A673 (cell line): Measurements from ENCODE around the gene SPEM1. TPM values are rescaled to one million over a fixed set of nuclear protein-coding genes. Genes with fewer than 3 reads are reported as not detected.

Source experiments
- BruUV-seq: library from RNA; stranded (reverse); fragments of 400-500 nt; replicated peaks from 2 replicates; lab custom pipeline; 2021; lab: Mats Ljungman, UMichigan
- CTCF ChIA-PET: fragments of 300-600 bp; sonication (Branson Sonifier 250); formaldehyde crosslinking; loops from one replicate; lab custom pipeline; 2022; ENCODE audit warnings: antibody characterized with exemption; lab: Charles Lee
- POLR2A ChIA-PET: fragments of 300-600 bp; sonication (Branson Sonifier 250); formaldehyde crosslinking; loops from one replicate; lab custom pipeline; 2022; ENCODE audit warnings: antibody characterized with exemption; ENCODE audit not compliant: low non-redundant PET; lab: Charles Lee
- DNase-seq: peaks from one replicate; pipeline ENCODE4 v3.0.0-alpha.2; 2015; ENCODE audit warnings: low spot score
- H3K27ac ChIP-seq: fragments of 200-600 bp; sonication (generic); 2 replicates; pipeline ENCODE4 v1.5.1; 2016; ENCODE audit warnings: mixed run types, low read depth, mild to moderate bottlenecking, mixed read lengths, antibody characterized with exemption, low read length; ENCODE audit not compliant: poor library complexity, severe bottlenecking
- H3K27me3 ChIP-seq: fragments of 200-600 bp; sonication (generic); replicated peaks from 2 replicates; pipeline ENCODE4 v1.6.1; 2017; ENCODE audit warnings: mixed run types, low read depth, mild to moderate bottlenecking, mixed read lengths, antibody characterized with exemption, low read length; ENCODE audit not compliant: insufficient read depth, poor library complexity
- H3K36me3 ChIP-seq: fragments of 200-600 bp; sonication (generic); 2 replicates; pipeline ENCODE4 v1.6.1; 2016; ENCODE audit warnings: mixed run types, mild to moderate bottlenecking, mixed read lengths, antibody characterized with exemption, low read length; ENCODE audit not compliant: insufficient read depth, poor library complexity, severe bottlenecking
- H3K4me1 ChIP-seq: fragments of 200-600 bp; sonication (generic); 2 replicates; pipeline ENCODE4 v1.6.1; 2017; ENCODE audit warnings: mixed run types, mild to moderate bottlenecking, mixed read lengths, antibody characterized with exemption, low read length; ENCODE audit not compliant: insufficient read depth, poor library complexity, severe bottlenecking
- H3K4me3 ChIP-seq: fragments of 200-600 bp; sonication (generic); 2 replicates; pipeline ENCODE4 v1.5.1; 2016; ENCODE audit warnings: low read depth, mixed run types, mild to moderate bottlenecking, mixed read lengths, low read length; ENCODE audit not compliant: poor library complexity, severe bottlenecking
- H3K9me3 ChIP-seq: fragments of 200-600 bp; sonication (generic); 2 replicates; pipeline ENCODE4 v1.6.1; 2016; ENCODE audit warnings: mixed run types, low read depth, mild to moderate bottlenecking, mixed read lengths, antibody characterized with exemption, low read length; ENCODE audit not compliant: poor library complexity, severe bottlenecking
- CTCF ChIP-seq: fragments of 300-800, 200-600 bp; sonication (generic); conservative IDR thresholded peaks from 2 replicates; pipeline ENCODE4 v1.5.1; 2017; ENCODE audit warnings: low read depth, mild to moderate bottlenecking, antibody characterized with exemption, low read length, moderate library complexity, mixed read lengths
- EZH2 ChIP-seq: fragments of 200-600 bp; sonication (generic); IDR thresholded peaks from 2 replicates; pipeline ENCODE4 v1.6.1; 2017; ENCODE audit warnings: borderline replicate concordance, low read depth, mild to moderate bottlenecking, mixed read lengths, antibody characterized with exemption, low read length; ENCODE audit not compliant: poor library complexity, severe bottlenecking
- intact Hi-C: fragments of 100-400 bp; cut with micrococcal nuclease; formaldehyde crosslinking; loops from one replicate; pipeline ENCODE4 v1.10.0; 2022; ENCODE audit not compliant: unreplicated experiment
- total RNA-seq: library from RNA; stranded (reverse); gene quantifications from 2 replicates; pipeline ENCODE4 v1.2.3, GENCODE V29; 2021

Gene SPEM1
- total RNA-seq, 1 experiment from 2014 or later = 0.43 TPM

- Histone ChIP-seq H3K4me1 (peaks cover 10% of the 10 kb centered on the region), H3K27me3 (no peaks in the 10 kb centered on the region), H3K27ac (no peak overlapping the region), H3K9me3 (no peaks in the 10 kb centered on the region), H3K4me3 (no peak overlapping the region), H3K36me3 (peaks cover 13% of the 10 kb centered on the region)
- DNase-seq = no peak
- intact Hi-C loops = no loop called here
- BruUV-seq = no TSS peak
- POLR2A ChIA-PET = no interaction called here
- no peak for TF ChIP-seq CTCF
- no peak for TF ChIP-seq EZH2
- CTCF ChIA-PET = no interaction called here
Measured at GRCh38 chr17:7408863-7409262, 11.3 kb upstream of the SPEM1 start.

- H3K4me1 ChIP-seq = peaks cover 10% of the 10 kb centered on the region
- CTCF ChIA-PET = no interaction called here
- POLR2A ChIA-PET = no interaction called here
- no peaks in the 10 kb centered on the region for H3K27me3 ChIP-seq
- no peak overlapping the region for H3K27ac ChIP-seq
- intact Hi-C loops = no loop called here
- no peaks in the 10 kb centered on the region for H3K9me3 ChIP-seq
- no peak for TF ChIP-seq CTCF
- TF ChIP-seq EZH2 = no peak
- H3K36me3 ChIP-seq = peaks cover 13% of the 10 kb centered on the region
- BruUV-seq = no TSS peak
- H3K4me3 ChIP-seq = no peak overlapping the region
- DNase-seq = no peak
Measured at GRCh38 chr17:7409716-7410115, 10.4 kb upstream of the SPEM1 start.

- DNase-seq = no peak
- intact Hi-C loops = no loop called here
- CTCF ChIA-PET = no interaction called here
- Histone ChIP-seq H3K4me1 (peaks cover 6% of the 10 kb centered on the region), H3K27ac (no peak overlapping the region), H3K36me3 (peaks cover 17% of the 10 kb centered on the region), H3K27me3 (no peaks in the 10 kb centered on the region), H3K9me3 (no peaks in the 10 kb centered on the region), H3K4me3 (no peak overlapping the region)
- no peak for TF ChIP-seq EZH2
- no peak for TF ChIP-seq CTCF
- no TSS peak for BruUV-seq
- POLR2A ChIA-PET = no interaction called here
Measured at GRCh38 chr17:7410634-7411426, 9.3 kb upstream of the SPEM1 start.
